ENCODE results near the gene CREM.
A peak's percentile ranks its signal among the peaks of the same experiment; 100 is the strongest.

CREM gene

GRCh38 chr10:35136263-35136815 lies 9.7 kb downstream of the CREM start:
- DNase-seq, result peak; percentile 13

GRCh38 chr10:35140126-35140525 lies 13.5 kb downstream of the CREM start:
- no peak for DNase-seq

- DNase-seq, result no peak
Observed at GRCh38 chr10:35140727-35141126, 14.1 kb downstream of the CREM start.

GRCh38 chr10:35150308-35150707 lies 23.7 kb downstream of the CREM start:
- no peak for DNase-seq

- no peak for DNase-seq
Observed at GRCh38 chr10:35152992-35153391, 26.3 kb downstream of the CREM start.

GRCh38 chr10:35153716-35154115 lies 27.1 kb downstream of the CREM start:
- DNase-seq, result no peak

GRCh38 chr10:35160743-35161142 lies 34.1 kb downstream of the CREM start:
- no peak for DNase-seq

GRCh38 chr10:35161906-35162305 lies 35.3 kb downstream of the CREM start:
- DNase-seq, result no peak

GRCh38 chr10:35165136-35165535 lies 38.5 kb downstream of the CREM start:
- no peak for DNase-seq

GRCh38 chr10:35165811-35166210 lies 39.2 kb downstream of the CREM start:
- no peak for DNase-seq

- no peak for DNase-seq
Observed at GRCh38 chr10:35166607-35167006, 40.0 kb downstream of the CREM start.

- DNase-seq, result no peak
Observed at GRCh38 chr10:35167342-35167741, 40.7 kb downstream of the CREM start.

- DNase-seq, result no peak
Observed at GRCh38 chr10:35172146-35172545, 45.5 kb downstream of the CREM start.

- DNase-seq, result no peak
Observed at GRCh38 chr10:35172574-35172973, 45.9 kb downstream of the CREM start.

GRCh38 chr10:35178331-35178730 lies 51.7 kb downstream of the CREM start:
- no peak for DNase-seq

GRCh38 chr10:35182631-35183510 lies 56.2 kb downstream of the CREM start:
- no peak for DNase-seq

GRCh38 chr10:35184527-35185171 lies 58.0 kb downstream of the CREM start:
- DNase-seq, result no peak

- DNase-seq, result no peak
Observed at GRCh38 chr10:35185260-35186034, 58.8 kb downstream of the CREM start.

GRCh38 chr10:35188954-35189353 lies 62.3 kb downstream of the CREM start:
- no peak for DNase-seq

GRCh38 chr10:35191523-35191922 lies 64.9 kb downstream of the CREM start:
- DNase-seq, result no peak

- DNase-seq, result no peak
Observed at GRCh38 chr10:35192645-35193249, 66.1 kb downstream of the CREM start.

- DNase-seq, result no peak
Observed at GRCh38 chr10:35194471-35194870, 67.8 kb downstream of the CREM start.

- DNase-seq, result peak; percentile 84
Observed at GRCh38 chr10:35194906-35195305, 68.3 kb downstream of the CREM start.

All from CD4-positive, alpha-beta T cell treated with Interleukin-21 for 1 hour (primary cell).